Effector CD8-positive, alpha-beta T cell (primary cell): Measurements from ENCODE around the gene GALNT17.
"Not testable (repeated sequence)": the region's sequence is repeated elsewhere in the genome, so short reads cannot be mapped to it uniquely, and the experiment has no call there.

ENCODE experiments used
- DNase-seq: peaks from one replicate; lab custom pipeline; 2025; lab: John Stamatoyannopoulos, UW

Gene GALNT17

DNA sequence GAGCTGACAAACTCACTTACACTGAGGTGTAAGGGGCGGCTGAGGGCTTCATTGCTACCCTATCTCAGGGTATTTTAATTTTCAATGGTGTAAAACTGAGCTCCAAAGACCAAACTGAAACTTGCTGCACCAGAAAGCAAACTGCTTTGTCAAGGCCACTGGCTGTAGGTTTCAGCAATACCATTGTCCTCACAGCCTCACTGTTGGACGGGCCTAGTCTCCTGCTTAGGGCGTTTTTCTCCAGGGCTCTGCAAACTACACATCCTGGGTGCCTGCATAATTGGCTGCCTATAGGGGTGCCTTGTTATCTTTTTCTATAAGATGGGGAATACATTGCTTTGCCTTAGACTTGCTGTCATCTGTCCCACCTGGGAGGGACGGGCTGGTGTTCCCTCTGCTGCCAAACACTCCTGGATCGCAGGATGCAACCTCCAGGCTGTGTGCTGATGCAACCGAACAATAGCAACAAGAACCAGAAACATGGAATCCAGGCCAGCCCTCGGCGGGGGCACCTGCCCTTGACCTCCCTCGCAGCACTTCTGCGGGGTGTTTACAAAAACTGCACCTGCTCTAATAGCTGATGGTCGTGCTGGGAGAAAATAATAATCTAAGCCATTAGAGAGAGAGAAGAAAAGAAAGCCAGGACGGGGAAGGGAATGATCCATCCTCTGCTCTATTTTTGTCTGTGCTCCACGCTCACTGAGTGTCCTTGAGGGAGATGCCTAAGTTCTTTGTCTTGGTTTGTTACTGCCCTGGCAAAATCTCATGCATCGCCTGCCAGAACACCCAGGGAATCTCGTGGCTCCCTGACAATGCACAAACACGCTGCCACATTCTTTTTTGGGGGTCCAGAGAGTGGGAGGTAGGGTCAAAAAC, 104.5 kb downstream of the GALNT17 start:
- no peak for DNase-seq

DNA sequence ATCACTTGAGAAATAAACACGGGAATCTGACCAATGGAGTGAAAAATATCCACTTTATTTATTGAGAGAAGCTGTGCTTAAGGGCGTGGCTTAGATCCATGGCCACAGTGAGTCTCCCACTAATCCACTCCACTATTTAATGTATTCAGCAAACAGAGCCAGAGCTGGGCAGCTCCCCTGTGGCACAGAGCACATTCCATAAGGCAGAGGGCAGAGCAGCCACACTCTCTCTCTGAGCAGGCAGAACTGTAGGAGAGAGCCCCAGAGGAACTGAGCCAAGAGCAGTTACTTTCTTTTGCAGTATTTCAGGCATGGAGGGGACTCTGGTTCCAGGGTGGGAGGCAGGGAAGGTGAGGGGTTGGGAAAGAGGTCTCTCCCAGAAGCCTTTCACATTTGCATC, 106.0 kb downstream of the GALNT17 start:
- DNase-seq: no peak

DNA sequence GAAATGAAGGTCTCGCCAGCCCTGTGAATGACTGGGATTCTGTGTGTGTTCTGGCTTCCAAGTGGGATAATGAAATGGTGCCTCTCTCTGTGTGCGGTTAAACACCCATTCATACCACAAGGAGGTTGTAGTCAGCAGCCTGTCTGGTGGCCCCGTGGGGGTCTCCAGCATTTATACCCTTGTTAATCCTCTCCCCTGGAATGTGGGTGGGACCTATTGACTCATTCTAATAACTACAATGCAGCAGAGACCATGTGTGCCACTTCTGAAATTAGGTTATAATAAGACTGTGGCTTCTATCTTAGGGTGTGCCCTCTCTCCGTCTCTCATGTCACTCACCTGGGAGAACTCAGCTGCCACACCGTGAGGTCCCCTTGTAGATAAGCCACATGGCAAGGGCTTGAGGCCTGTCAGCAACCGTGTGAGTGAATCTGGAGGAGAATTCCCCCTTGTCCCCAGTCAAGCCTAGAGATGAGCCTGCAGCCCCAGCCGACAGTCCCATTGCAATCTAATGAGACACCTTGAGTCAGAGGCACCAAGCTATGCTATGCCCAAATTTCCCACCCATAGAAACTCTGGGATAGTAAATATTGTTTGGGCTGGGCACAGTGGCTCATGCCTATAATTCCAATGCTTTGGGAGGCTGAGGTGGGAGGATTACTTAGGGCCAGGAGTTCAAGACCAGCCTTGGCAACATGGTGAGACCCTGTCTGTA, 106.8 kb downstream of the GALNT17 start:
- DNase-seq: no peak

GRCh38 chr7:71239586-71240268, 107.8 kb downstream of the GALNT17 start:
- DNase-seq: no peak

GRCh38 chr7:71243736-71244410, 111.9 kb downstream of the GALNT17 start:
- no peak for DNase-seq

GRCh38 chr7:71245038-71245437, 113.1 kb downstream of the GALNT17 start:
- DNase-seq: no peak

GRCh38 chr7:71251706-71252105, 119.8 kb downstream of the GALNT17 start:
- no peak for DNase-seq

- DNase-seq: no peak
Observed at GRCh38 chr7:71254751-71255150, 122.8 kb downstream of the GALNT17 start.

DNA sequence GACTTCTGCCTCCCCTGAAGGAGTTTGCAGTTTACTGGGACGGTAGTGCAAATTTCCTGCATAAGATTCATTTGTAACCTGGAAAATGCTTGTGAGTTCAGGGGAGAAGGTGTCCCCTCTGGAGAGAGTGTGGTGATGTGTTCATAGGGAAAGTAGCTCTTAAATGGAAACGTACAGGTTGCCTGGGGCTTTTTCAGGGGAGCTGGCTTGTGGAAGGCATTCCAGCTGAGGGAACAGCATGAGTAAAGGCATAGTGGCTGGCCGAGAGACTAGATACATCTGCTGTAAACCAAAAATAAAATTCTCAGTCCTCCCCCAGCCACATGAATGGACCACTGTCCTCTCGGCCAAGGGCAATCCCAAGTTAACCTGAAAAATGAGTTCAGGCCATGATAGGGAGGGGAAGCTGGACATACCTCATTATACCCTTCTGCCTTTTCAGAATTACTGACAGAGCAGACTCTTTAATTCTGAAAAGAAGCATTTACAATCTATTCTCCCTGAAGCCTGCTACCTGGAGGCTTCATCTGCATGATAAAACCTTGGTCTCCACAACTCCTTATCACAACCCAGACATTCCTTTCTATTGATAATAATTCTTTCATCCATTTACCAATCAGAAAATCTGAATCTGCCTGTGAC, 123.7 kb downstream of the GALNT17 start:
- DNase-seq: no peak

DNA sequence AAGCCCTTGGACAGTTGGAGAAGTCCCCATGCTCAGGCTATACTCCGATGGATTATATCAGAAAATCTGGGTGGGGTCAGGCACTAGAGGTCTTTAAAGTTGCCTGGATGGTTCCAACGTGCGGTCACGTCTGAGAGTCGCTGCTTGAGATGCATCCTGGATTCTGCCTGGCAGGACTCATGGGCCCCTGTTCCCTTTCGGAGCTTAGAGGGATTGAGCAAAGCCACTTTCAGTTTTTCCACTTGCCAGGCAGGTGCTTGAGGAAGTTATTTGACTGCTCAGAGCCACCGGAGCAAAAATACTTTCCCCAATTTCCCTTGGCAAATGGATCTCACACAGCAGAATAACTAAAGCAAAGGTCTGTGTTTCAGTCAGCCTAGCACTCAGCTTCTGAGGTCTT, 129.1 kb downstream of the GALNT17 start:
- no peak for DNase-seq

DNA sequence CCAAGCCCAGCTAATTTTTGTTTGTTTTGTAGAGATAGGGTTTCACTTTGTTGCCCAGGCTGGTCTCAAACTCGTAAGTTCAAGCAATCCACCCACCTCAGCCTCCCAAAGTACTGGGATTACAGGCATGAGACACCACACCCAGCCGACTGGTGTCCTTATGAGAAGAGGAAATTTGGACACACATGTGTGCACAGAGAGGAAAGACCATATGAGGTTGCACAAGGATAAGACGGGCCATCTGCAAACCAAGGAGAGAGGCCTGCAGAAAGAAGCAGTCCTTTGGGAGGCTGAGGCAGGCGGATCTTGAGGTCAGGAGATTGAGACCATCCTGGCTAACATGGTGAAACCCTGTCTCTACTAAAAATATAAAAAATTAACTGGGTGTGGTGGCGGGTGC, 130.9 kb downstream of the GALNT17 start:
- DNase-seq: not testable (repeated sequence)

DNA sequence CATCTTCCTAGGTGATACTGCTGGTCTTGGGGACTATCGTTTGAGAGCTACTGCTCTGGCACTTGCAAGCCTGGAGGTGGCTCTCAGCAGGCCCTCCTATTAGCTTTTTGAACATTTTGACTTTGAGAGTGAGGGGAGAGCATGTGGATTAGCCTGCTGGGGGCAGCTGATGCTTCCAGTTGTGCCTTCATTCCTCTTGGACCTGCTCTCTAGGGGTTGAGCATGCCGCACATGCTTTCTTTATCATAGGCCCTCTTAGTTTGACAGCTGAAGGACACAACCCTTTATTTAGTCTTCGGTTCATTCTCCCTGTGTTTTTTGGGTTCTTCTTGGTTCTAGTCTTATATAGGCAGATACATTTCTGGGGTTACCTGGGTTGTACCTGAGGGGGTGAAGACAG, 132.1 kb downstream of the GALNT17 start:
- no peak for DNase-seq

GRCh38 chr7:71266912-71267311, 135.0 kb downstream of the GALNT17 start:
- DNase-seq: no peak

- no peak for DNase-seq
Observed at GRCh38 chr7:71267734-71268469, 136.0 kb downstream of the GALNT17 start.

- DNase-seq: no peak
Observed at GRCh38 chr7:71270558-71270957, 138.6 kb downstream of the GALNT17 start.

- no peak for DNase-seq
Observed at GRCh38 chr7:71271203-71271602, 139.3 kb downstream of the GALNT17 start.

GRCh38 chr7:71272509-71273490, 140.9 kb downstream of the GALNT17 start:
- DNase-seq: no peak

DNA sequence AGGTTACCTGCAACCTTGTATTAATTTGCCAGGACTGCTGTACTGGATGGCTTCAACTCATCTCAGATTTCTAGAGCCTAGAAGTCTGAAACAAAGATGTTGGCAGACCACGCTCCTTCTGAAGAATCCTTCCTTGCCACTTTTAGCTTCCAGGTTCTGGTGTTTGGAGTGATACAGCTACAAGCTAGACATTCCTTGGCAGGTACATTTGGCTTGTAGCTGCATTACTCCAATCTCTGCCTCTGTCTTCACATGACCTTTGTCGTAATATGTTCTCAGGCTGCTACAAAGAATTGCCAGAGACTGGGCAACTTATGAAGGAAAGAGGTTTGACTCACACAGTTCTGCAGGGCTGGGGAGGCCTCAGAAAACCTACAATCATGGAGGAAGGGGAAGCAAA, 146.3 kb downstream of the GALNT17 start:
- DNase-seq: no peak

- DNase-seq: no peak
Observed at GRCh38 chr7:71281261-71281660, 149.3 kb downstream of the GALNT17 start.

GRCh38 chr7:71283802-71284201, 151.9 kb downstream of the GALNT17 start:
- DNase-seq: no peak
